GM19467 (cell line): Measurements from ENCODE around the gene TMEM256.

ENCODE experiments used
- ATAC-seq: cut with Tn5 transposase; IDR thresholded peaks from one replicate; pipeline ENCODE4 v1.9.1; 2021; ENCODE audit warnings: mild to moderate bottlenecking, moderate library complexity; ENCODE audit not compliant: unreplicated experiment

Gene TMEM256

GRCh38 chr17:7408863-7409262, 5.0 kb upstream of the TMEM256 start:
- ATAC-seq = no peak

- no peak for ATAC-seq
These were observed 4.4 kb upstream of the TMEM256 start for GRCh38 chr17:7408252-7408727.

- ATAC-seq = no peak
These were observed 3.8 kb upstream of the TMEM256 start, which contains the start of gene NLGN2 for GRCh38 chr17:7407485-7408251. NLGN2 (plus strand) TSS chr17:7407845; CDS start chr17:7408256, 411 bp downstream.

- no peak for ATAC-seq
These were observed 3.2 kb upstream of the TMEM256 start for GRCh38 chr17:7407082-7407481.

- ATAC-seq = no peak
These were observed 2.4 kb upstream of the TMEM256 start for GRCh38 chr17:7406235-7406825.

GRCh38 chr17:7405350-7406234, 1.7 kb upstream of the TMEM256 start:
- ATAC-seq = no peak

- ATAC-seq = peak; percentile 12
These were observed 946 bp upstream of the TMEM256 start for GRCh38 chr17:7404737-7405349.

GRCh38 chr17:7403727-7403976, 245 bp downstream of the TMEM256 start:
- ATAC-seq = no peak

GRCh38 chr17:7403043-7403726, 712 bp downstream of the TMEM256 start:
- no peak for ATAC-seq

- no peak for ATAC-seq
These were observed 5.3 kb downstream of the TMEM256 start for GRCh38 chr17:7398612-7399011.

GRCh38 chr17:7396147-7396546, 7.8 kb downstream of the TMEM256 start:
- no peak for ATAC-seq

- ATAC-seq = peak; percentile 53
These were observed 9.3 kb downstream of the TMEM256 start, which contains the start of gene PLSCR3 for GRCh38 chr17:7394452-7395191. PLSCR3 (minus strand) TSS chr17:7394525; CDS start chr17:7394110, 415 bp downstream.

- ATAC-seq = peak; percentile 41
These were observed 10.1 kb downstream of the TMEM256 start for GRCh38 chr17:7393613-7394451.

- ATAC-seq = no peak
These were observed 10.9 kb downstream of the TMEM256 start for GRCh38 chr17:7392696-7393612.

GRCh38 chr17:7391307-7391706, 12.6 kb downstream of the TMEM256 start:
- no peak for ATAC-seq

GRCh38 chr17:7389924-7390910, 13.7 kb downstream of the TMEM256 start:
- ATAC-seq = no peak

GRCh38 chr17:7388856-7389255, 15.0 kb downstream of the TMEM256 start:
- ATAC-seq = no peak
